Measurements from ENCODE around the gene MAML3.

The MAML3 gene

DNA sequence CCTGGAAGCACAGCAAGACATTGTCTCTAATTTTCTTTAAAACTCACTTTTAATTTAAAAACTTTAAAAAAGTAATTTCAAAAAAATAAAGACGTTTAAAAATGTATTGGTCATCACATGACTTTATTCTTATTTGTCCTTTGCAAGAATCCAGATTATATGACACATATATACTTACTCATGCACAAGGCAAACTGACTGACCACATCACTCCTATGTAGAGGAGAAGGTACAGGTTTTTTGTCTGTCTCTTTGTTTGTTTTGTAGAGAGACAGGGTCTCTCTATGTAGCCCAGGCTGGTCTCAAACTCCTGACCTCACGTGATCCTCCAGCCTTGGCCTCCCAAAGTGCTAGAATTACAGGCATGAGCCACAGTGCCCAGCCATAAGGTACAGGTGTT, 28.6 kb downstream of the MAML3 start:
- Histone ChIP-seq H4K20me1 (ENCODE audit: insufficient read depth, low read length) (no peaks in the 10 kb centered on the region), H2AFZ (ENCODE audit: low read depth, low read length) (no peak overlapping the region), H3K27me3 (ENCODE audit: low read depth, low read length) (peaks cover 79% of the 10 kb centered on the region), H3K27ac (ENCODE audit: low read length) (no peak overlapping the region), H3K79me2 (ENCODE audit: low read length) (no peaks in the 10 kb centered on the region), H3K4me3 (ENCODE audit: low read length) (no peak overlapping the region), H3K9ac (ENCODE audit: low read length) (no peak overlapping the region), H3K36me3 (replicated peaks; ENCODE audit: low read depth, low read length) (no peaks in the 10 kb centered on the region), H3K4me2 (ENCODE audit: low read length) (no peak overlapping the region), H3K4me1 (ENCODE audit: low read length) (peaks cover 1% of the 10 kb centered on the region), H3K9me3 (ENCODE audit: insufficient read depth, low read length) (no peaks in the 10 kb centered on the region)
- TF ChIP-seq, protein P1, sequence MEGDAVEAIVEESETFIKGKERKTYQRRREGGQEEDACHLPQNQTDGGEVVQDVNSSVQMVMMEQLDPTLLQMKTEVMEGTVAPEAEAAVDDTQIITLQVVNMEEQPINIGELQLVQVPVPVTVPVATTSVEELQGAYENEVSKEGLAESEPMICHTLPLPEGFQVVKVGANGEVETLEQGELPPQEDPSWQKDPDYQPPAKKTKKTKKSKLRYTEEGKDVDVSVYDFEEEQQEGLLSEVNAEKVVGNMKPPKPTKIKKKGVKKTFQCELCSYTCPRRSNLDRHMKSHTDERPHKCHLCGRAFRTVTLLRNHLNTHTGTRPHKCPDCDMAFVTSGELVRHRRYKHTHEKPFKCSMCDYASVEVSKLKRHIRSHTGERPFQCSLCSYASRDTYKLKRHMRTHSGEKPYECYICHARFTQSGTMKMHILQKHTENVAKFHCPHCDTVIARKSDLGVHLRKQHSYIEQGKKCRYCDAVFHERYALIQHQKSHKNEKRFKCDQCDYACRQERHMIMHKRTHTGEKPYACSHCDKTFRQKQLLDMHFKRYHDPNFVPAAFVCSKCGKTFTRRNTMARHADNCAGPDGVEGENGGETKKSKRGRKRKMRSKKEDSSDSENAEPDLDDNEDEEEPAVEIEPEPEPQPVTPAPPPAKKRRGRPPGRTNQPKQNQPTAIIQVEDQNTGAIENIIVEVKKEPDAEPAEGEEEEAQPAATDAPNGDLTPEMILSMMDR (IDR thresholded peaks at IDR 0.05; ENCODE audit: low read depth, low read length) = no peak
- no peak for TF ChIP-seq EZH2phosphoT487 (IDR thresholded peaks at IDR 0.05; ENCODE audit: low read depth)

DNA sequence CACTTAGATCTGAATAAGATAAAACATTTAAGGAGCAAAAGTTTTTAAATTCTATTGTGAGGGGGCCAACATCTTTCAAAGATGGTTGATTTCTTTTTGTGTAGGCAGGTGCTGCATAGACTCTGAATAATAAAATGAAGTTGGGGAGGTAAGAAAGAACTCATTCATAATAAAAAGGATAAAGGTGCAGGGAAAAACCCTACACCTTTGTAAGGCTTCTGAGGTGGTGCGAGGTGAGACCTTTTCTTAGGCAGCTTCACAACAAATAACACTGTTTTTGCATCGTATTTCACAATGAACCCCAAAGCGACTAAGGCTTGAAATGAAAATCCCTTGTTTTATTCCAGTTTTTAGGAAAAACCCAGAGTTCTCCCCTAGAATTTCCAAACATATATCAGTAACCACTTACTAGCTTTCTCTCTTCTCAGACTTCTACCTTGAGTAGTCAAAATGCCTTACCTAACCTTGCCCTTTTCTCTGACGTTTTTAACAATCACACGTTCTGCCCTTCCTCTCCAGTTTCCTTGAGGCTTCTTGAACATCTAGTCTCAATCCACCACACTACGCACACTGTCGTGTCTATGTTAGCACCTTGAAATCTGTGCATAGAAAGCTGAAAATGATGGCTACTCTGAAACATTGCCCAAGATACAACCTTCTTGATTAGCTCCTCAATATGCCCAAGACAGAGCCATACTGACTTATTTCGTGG, 30.2 kb downstream of the MAML3 start:
- no peaks in the 10 kb centered on the region for H3K79me2 ChIP-seq (ENCODE audit: low read length)
- H3K9ac ChIP-seq (ENCODE audit: low read length) = no peak overlapping the region
- H3K4me3 ChIP-seq (ENCODE audit: low read length) = no peak overlapping the region
- no peak overlapping the region for H3K27ac ChIP-seq (ENCODE audit: low read length)
- no peak overlapping the region for H2AFZ ChIP-seq (ENCODE audit: low read depth, low read length)
- H3K9me3 ChIP-seq (ENCODE audit: insufficient read depth, low read length) = no peaks in the 10 kb centered on the region
- no peak for TF ChIP-seq EZH2phosphoT487 (IDR thresholded peaks at IDR 0.05; ENCODE audit: low read depth)
- TF ChIP-seq, protein P1 (IDR thresholded peaks at IDR 0.05; ENCODE audit: low read depth, low read length) = no peak
- H3K36me3 ChIP-seq (replicated peaks; ENCODE audit: low read depth, low read length) = no peaks in the 10 kb centered on the region
- peaks cover 80% of the 10 kb centered on the region for H3K27me3 ChIP-seq (ENCODE audit: low read depth, low read length)
- no peak overlapping the region for H3K4me2 ChIP-seq (ENCODE audit: low read length)
- H4K20me1 ChIP-seq (ENCODE audit: insufficient read depth, low read length) = no peaks in the 10 kb centered on the region
- H3K4me1 ChIP-seq (ENCODE audit: low read length) = no peaks in the 10 kb centered on the region

DNA sequence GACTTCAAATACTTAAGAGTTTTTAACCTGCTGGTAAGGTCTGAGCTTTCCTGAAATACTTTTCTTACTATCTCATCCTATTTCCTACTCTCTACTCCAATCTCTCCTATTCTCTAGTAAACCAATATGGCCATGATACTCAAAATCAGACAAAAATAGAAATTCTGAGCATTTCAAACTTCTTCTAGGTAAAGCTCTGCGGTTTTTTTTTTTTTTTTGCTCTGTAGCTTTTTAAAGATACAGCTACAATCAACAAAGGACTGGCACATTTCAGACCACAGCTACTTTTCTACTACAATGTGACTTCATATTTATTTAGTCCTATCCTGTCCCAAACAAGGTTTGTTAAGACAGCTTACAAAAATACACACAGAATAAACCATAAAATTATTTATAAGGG, 31.1 kb downstream of the MAML3 start:
- Histone ChIP-seq H4K20me1 (ENCODE audit: insufficient read depth, low read length) (no peaks in the 10 kb centered on the region), H3K4me1 (ENCODE audit: low read length) (no peaks in the 10 kb centered on the region), H3K9me3 (ENCODE audit: insufficient read depth, low read length) (no peaks in the 10 kb centered on the region), H3K9ac (ENCODE audit: low read length) (no peak overlapping the region), H3K79me2 (ENCODE audit: low read length) (no peaks in the 10 kb centered on the region), H3K27me3 (ENCODE audit: low read depth, low read length) (peaks cover 80% of the 10 kb centered on the region), H3K36me3 (replicated peaks; ENCODE audit: low read depth, low read length) (no peaks in the 10 kb centered on the region), H3K4me3 (ENCODE audit: low read length) (no peak overlapping the region), H3K4me2 (ENCODE audit: low read length) (no peak overlapping the region), H2AFZ (ENCODE audit: low read depth, low read length) (no peak overlapping the region), H3K27ac (ENCODE audit: low read length) (no peak overlapping the region)
- TF ChIP-seq EZH2phosphoT487 (IDR thresholded peaks at IDR 0.05; ENCODE audit: low read depth) = no peak
- TF ChIP-seq, protein P1 (IDR thresholded peaks at IDR 0.05; ENCODE audit: low read depth, low read length) = no peak

DNA sequence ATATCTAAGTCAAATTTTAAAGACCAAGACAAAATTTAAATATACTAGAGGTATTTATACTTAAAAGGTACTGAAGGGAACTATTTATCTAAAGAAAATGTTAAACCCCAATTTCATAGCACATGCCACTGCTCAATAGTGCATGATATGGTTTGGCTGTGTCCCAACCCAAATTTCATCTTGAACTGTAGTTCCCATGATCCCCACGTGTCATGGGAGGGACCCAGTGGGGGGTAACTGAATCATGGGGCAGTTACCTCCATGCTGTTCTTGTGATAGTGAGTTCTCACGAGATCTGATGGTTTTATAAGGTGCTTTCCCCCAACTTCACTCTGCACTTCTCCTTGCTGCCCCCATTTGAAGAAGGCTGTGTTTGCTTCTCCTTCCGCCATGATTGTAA, 32.3 kb downstream of the MAML3 start:
- H3K36me3 ChIP-seq (replicated peaks; ENCODE audit: low read depth, low read length) = no peaks in the 10 kb centered on the region
- H3K4me1 ChIP-seq (ENCODE audit: low read length) = 0 out of 2 replicates have a peak, but pooled peaks cover 2% of the 10 kb centered on the region
- H3K27me3 ChIP-seq (ENCODE audit: low read depth, low read length) = peaks cover 77% of the 10 kb centered on the region
- H3K79me2 ChIP-seq (ENCODE audit: low read length) = no peaks in the 10 kb centered on the region
- H3K9ac ChIP-seq (ENCODE audit: low read length) = no peak overlapping the region
- H3K27ac ChIP-seq (ENCODE audit: low read length) = no peak overlapping the region
- no peak overlapping the region for H3K4me2 ChIP-seq (ENCODE audit: low read length)
- H2AFZ ChIP-seq (ENCODE audit: low read depth, low read length) = no peak overlapping the region
- no peak for TF ChIP-seq EZH2phosphoT487 (IDR thresholded peaks at IDR 0.05; ENCODE audit: low read depth)
- TF ChIP-seq, protein P1 (IDR thresholded peaks at IDR 0.05; ENCODE audit: low read depth, low read length) = no peak
- no peaks in the 10 kb centered on the region for H3K9me3 ChIP-seq (ENCODE audit: insufficient read depth, low read length)
- H4K20me1 ChIP-seq (ENCODE audit: insufficient read depth, low read length) = 0 out of 2 replicates have a peak, but pooled peaks cover under 1% of the 10 kb centered on the region
- no peak overlapping the region for H3K4me3 ChIP-seq (ENCODE audit: low read length)
